ENCODE data around the gene PLCB3.
"Not testable (repeated sequence)": the region's sequence is repeated elsewhere in the genome, so short reads cannot be mapped to it uniquely, and the experiment has no call there.

Gene PLCB3

GRCh38 chr11:64235437-64236161, 15.7 kb upstream of the PLCB3 start:
- in situ Hi-C loops (cut with MboI; ENCODE audit: low sequenced_read_pairs): no loop called here

- in situ Hi-C loops (cut with MboI; ENCODE audit: low sequenced_read_pairs): no loop called here
Observed at GRCh38 chr11:64237484-64237951, 13.8 kb upstream of the PLCB3 start.

DNA sequence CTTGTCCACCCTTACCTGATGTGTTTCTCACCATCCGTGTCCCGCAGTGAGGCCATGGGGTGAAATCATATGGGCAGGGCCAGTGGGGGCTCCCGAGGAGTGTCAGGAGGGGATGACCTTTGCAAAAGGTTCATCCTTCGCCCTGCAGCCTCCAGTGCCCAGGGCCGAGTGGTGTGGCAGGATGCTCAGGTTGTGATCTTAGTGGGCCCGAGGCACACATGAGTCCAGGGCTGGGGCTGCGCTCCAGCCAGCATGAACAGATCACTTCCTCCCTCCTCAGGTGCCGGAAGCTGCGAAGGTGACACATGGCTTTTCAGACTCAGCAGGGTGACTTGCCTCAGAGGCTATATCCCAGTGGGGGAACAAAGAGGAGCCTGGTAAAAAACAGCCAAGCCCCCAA, 13.3 kb upstream of the PLCB3 start:
- in situ Hi-C loops (cut with MboI; ENCODE audit: low sequenced_read_pairs): no loop called here

DNA sequence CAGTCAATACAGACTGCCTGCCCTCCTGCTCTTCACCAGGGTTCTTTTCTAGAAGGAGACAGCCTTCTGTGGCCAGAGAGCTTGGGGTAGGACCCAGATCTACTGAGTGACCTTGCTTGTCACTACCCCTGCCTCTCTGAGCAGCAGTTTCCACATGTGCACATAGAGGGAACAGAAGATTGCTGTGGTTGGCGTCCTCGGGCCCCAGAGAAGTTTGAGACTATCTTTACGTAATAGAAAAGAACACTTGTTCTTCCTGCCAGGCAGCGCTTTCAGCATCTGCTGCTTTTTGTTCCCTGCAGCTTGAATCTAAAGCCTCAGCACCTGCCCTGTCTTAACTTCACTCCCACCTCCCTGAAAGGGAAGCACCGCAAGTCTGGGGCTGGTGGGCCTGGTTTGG, 12.3 kb upstream of the PLCB3 start:
- in situ Hi-C loops (cut with MboI; ENCODE audit: low sequenced_read_pairs): no loop called here

DNA sequence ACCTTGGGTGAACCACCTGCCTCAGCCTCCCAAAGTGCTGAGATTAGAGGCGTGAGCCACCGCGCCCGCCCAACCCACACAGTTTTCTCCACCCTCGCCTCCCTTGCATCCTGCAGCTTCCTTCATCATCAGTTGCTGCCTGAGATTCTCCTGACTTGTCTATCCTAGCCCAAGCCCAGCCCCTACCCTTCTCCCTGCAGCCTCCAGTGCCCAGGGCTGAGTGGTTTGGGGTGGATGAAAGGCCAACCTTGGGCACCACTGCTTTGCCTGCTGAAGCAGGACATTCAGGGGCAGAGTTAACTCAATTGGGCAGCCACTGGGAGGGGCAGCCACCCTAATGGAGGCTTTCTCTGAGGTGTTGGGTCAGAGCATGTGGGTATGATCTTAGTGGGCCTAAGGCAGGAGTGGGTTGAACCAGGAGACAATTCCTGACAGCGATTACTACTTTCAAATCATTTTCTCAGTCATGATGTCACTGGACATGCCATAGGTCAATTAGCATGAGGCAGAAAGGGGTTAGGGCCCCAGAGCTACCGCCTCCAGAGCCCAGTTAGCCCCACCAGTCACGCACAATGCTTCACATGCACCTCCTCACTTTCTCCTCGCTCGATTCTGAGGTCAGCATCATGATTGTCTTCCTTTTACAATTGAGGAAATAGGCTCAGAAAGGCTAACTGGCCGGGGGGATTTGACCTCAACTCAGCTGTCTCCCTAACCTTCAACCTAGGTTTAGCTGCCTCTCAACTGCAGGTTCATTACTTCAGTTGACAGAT, 11.5 kb upstream of the PLCB3 start:
- in situ Hi-C loops (cut with MboI; ENCODE audit: low sequenced_read_pairs): no loop called here

DNA sequence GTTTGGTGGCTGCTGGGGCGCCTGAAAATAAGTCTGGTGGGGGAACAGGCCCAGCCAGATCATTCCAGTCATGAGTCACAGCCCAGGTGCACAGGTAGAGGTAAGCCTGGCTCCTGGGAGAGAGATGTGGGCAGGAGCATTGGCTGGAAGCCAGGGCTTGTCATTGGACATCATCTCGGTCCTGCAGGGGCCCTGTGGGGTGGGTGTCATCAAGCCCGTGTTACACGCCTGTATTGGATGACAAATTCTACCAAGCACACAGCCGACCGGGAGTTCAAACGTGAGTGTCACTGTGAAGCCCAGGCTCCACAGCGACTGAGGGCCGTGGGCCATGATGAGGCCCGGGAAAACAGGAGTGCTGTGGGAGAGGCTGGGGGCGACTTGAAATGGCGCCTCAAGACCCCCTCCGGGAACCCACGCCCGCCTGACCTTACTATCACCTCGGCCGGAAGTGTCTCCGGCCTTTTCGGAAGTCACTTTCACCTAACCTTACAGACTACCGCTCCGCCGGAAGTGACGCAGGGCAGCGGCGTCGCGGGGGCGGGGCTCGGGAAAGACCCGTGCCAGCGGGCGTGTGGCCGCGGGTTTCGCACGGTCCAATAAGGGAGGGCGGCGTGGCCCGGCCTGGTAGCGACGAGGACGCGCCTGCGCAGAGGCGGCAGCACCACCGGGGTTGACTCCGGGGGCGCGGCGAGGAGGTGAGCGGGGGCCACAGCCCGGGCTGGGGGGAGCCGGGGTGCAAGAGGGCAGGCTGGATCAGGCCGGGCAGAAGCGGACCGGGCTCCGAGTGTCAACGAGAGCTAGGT, 10.7 kb upstream of the PLCB3 start, which contains the start of gene FKBP2:
TSS of gene FKBP2 (plus strand) at position 661 of the 806 bp plus-strand sequence. CDS start 1,293 bp downstream, outside the sequence.
- in situ Hi-C loops (cut with MboI; ENCODE audit: low sequenced_read_pairs): no loop called here

GRCh38 chr11:64241241-64241490, 10.2 kb upstream of the PLCB3 start:
- in situ Hi-C loops (cut with MboI; ENCODE audit: low sequenced_read_pairs): no loop called here

GRCh38 chr11:64241491-64242374, 9.6 kb upstream of the PLCB3 start:
- in situ Hi-C loops (cut with MboI; ENCODE audit: low sequenced_read_pairs): no loop called here

DNA sequence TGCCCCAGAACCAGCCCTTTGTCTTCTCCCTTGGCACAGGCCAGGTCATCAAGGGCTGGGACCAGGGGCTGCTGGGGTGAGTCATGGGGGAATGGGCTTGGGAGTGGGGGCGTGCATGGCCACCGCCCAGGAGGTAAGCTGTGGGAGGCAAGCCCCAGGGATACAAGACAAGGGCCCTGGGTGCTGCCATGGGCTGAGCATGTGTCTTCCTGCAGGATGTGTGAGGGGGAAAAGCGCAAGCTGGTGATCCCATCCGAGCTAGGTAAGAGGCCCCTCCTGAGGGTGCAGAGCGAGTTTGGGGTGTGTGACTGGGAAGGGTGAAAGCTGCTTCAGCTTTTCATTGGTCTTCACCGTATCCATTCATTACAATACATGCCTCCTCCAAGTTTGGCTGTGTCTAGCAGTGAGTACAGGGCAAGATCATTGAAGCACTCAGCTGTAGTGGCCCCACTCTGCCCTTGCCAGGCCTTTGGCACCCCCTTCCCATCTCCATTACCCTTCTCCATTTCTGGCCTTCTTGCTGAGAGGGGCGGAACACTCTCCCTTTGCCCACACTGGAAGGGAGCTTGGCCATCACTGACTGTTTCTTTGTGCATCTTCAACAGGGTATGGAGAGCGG, 8.0 kb upstream of the PLCB3 start:
- in situ Hi-C loops (cut with MboI; ENCODE audit: low sequenced_read_pairs): no loop called here

- in situ Hi-C loops (cut with MboI; ENCODE audit: low sequenced_read_pairs): no loop called here
Observed at GRCh38 chr11:64244107-64244506, 7.2 kb upstream of the PLCB3 start.

- in situ Hi-C loops (cut with MboI; ENCODE audit: low sequenced_read_pairs): no loop called here
Observed at GRCh38 chr11:64244966-64245365, 6.4 kb upstream of the PLCB3 start.

GRCh38 chr11:64245401-64245796, 5.9 kb upstream of the PLCB3 start:
- in situ Hi-C loops (cut with MboI; ENCODE audit: low sequenced_read_pairs): no loop called here

- in situ Hi-C loops (cut with MboI; ENCODE audit: low sequenced_read_pairs): no loop called here
Observed at GRCh38 chr11:64245797-64246620, 5.3 kb upstream of the PLCB3 start.

DNA sequence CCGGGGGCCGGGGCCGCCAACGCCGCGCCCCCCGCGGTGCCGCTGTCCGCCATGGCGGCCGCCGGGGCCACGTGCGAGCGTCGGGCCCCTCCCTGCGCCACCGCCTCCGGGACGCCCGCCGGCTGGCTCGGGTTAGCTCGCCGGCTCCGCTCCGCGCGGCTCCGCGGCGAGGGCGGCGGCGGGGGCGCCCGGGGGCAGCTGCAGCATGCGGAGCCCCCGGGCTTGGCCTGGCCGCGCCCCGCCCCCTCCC, 4.8 kb upstream of the PLCB3 start:
- in situ Hi-C loops (cut with MboI; ENCODE audit: low sequenced_read_pairs): not testable (repeated sequence)

GRCh38 chr11:64246871-64247728, 4.2 kb upstream of the PLCB3 start, which contains the start of gene PPP1R14B:
Gene PPP1R14B (minus strand): TSS chr11:64246943. CDS start chr11:64246673, 270 bp downstream.
- in situ Hi-C loops (cut with MboI; ENCODE audit: low sequenced_read_pairs): no loop called here

GRCh38 chr11:64247729-64248531, 3.4 kb upstream of the PLCB3 start:
- in situ Hi-C loops (cut with MboI; ENCODE audit: low sequenced_read_pairs): no loop called here

- in situ Hi-C loops (cut with MboI; ENCODE audit: low sequenced_read_pairs): no loop called here
Observed at GRCh38 chr11:64248578-64248977, 2.8 kb upstream of the PLCB3 start.

- in situ Hi-C loops (cut with MboI; ENCODE audit: low sequenced_read_pairs): no loop called here
Observed at GRCh38 chr11:64249038-64249437, 2.3 kb upstream of the PLCB3 start.
